Measurements from ENCODE around the gene RAB12. TPM values are rescaled to one million over a fixed set of nuclear protein-coding genes. Genes with fewer than 3 reads are reported as not detected.

The RAB12 gene
- total RNA-seq: 61.9 and 68.0 TPM in 2 replicates

GRCh38 chr18:8608795-8609658 is at the start of gene RAB12:
RAB12 (plus strand) TSS chr18:8609437; CDS start chr18:8609440, 3 bp downstream.

Other genes with a start within 250 kb of the RAB12 start
- 32.8 and 37.2 TPM in 2 replicates for gene MTCL1, start 96.1 kb downstream of the RAB12 start, total RNA-seq

All from articular chondrocyte of knee joint (primary cell).